GM19238 (cell line): ENCODE data around the gene PVALEF.

ENCODE experiments used
- DNase-seq: peaks from one replicate; pipeline ENCODE4 v3.0.0; 2011; ENCODE audit warnings: low spot score; ENCODE audit not compliant: insufficient read length

The PVALEF gene

DNA sequence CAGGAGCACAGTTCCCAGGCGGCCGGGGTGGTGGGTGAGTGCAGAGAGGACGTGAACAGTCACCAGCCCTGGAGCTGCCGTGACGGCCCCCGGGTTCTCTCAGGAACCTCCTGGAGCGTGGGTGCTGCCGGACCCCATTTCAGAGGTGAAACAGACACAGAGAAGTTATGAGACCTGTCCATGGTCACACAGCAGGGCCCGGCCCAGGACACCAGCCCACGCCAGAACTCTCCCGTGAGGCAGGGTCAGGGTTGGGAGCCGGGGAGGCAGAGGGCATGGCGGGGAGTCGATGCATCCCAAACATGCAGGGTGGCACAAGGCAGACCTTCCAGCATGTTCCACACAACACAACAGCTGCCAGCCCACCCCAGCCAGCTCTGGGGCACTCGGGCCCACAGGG lies 3.8 kb upstream of the PVALEF start:
- no peak for DNase-seq

GRCh38 chr17:81161972-81162371 lies 3.3 kb upstream of the PVALEF start:
- DNase-seq, result no peak

DNA sequence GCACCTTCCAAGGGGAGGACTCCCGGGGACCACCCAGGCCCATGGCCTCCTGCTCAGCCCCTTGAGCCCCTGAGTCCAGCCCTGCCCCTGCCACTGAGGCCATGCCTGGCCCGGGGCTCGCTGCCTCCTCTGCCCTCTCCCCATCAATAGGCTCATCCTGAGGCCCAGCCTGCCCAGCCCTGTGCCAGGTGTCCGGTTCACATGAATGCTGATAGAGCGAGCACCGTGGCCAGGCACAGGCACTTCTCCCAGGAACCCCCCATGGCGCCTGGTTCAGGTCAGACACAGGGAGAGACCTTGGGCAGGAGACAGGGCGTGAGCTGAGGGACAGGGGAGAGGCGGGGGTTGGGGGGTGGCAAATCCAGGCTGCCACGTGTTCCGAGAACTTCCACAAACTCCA lies 2.8 kb upstream of the PVALEF start:
- no peak for DNase-seq

GRCh38 chr17:81163051-81163695 lies 2.1 kb upstream of the PVALEF start:
- no peak for DNase-seq

GRCh38 chr17:81163703-81164370 lies 1.5 kb upstream of the PVALEF start:
- DNase-seq, result no peak

DNA sequence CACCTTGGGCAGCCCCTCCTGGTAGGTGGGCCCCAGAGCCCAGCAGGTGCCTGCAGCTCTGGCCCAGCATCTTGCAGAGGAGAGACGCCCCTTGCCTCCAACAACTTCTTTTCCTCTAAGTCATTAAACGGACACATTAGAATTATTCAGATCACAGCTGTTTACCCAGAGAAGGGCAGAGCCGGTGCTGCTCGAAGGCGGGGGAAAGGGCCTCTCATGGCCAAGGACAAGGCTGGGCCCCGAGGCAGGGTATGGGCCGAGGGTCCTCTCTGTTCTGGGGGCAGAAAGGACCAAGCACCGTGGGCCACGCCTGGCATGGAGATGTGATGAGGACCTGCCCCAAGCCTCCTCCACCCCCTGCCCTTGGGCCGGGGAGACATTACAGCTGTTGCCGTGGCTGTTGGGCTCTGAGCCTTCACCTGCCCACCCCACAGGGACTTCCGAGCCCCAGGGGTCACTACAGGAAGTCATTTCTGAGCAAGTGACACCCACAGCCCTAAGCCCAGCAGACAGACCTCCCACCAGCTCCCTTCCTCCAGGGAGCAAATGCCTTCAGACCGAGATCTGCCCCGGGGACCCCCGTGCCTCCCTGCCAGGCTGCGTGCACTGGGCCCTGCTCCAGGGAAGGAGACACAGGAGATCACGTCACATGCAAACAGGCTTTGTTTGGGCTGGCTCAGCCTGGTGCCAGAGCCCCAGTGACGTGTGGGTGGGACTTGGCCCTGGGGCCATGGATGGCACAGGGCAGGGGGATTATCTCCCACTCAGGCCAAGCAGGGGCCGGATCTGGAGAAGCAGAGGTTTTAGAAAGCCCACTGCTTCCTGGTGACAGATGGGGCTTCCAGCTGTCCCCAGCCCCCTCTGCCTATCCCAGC lies 699 bp upstream of the PVALEF start:
- DNase-seq, result no peak

GRCh38 chr17:81166033-81166492 lies 756 bp downstream of the PVALEF start, which contains the start of gene AATK:
AATK (minus strand) TSS chr17:81166221; CDS start chr17:81165992, 229 bp downstream.
- no peak for DNase-seq

GRCh38 chr17:81167194-81167524 lies 1.9 kb downstream of the PVALEF start:
- DNase-seq, result no peak

GRCh38 chr17:81167638-81168037 lies 2.3 kb downstream of the PVALEF start:
- DNase-seq, result no peak

DNA sequence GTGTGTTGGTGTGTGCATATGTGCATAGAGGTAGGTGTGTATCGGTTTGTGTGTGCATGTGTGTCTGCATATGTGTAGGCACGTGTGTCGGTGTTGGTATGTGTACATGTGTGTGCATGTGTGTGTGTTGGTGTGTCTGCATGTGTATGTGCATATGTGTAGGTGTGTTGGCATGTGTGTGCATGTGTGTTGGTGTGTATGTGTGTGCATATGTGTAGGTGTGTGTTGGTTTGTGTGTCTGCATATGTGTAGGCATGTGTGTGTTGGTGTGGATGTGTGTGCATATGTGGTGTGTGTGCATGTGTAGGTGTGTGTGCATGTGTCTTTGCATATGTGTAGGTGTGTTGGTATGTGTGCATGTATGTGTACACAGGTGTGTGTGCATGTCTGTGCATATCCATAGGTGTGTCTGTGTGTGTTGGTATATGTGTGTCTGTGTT lies 4.6 kb downstream of the PVALEF start:
- DNase-seq, result no peak

DNA sequence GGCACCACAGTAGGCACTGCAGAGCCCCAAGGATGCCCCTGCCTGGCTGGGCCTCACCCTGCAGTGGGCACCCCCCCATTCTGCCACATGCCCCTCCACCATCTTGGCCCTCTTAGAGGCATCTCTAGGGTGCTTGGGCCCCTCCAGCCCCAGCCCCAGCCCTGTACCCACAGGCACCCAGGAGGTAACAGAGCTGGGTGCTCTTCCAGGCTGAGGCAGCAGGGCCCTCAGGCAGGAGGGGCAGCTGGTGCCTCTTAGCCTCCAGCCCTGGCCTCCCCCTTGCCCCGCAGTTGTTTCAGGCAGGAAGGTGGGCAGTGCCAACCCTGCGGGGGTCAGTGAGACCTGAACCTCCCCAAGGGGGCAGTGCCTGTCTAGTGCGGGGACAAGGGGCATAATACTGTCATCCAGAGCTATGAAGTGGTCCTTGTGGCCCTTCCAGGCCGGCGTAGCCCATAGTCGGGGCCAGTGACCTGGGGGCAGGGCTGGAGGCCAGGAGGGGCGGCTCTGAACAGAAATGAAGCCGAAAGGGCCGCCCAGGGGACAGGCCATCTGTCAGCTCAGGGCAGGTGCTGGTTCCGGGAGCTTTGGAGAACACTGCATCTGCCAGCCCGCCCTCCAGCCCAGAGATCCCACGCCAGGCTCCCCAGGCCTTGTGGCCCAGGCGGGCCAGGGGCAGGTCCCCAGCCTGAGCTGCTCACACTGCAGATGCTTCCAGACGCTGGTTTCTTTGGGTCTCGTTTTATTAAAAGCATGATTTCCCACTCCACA lies 5.6 kb downstream of the PVALEF start:
- no peak for DNase-seq

DNA sequence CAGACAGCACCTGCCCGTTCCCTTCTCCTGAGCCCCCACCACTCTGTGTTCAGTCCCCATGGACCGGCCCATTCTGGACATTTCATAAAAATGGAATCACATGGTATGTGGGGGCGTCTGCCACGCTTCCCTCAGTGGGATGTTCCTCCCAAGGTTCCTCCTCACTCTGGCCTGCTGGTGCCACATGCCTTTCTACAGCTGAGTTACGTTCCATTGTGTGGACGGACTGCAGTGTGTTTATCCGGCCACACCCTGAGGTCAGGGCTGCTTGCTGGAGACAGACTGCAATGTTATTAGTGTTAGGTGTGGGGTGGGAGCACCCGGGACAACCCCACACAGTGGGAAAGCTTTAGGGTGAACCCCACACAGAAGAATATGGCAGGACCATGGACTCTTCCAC lies 6.6 kb downstream of the PVALEF start:
- DNase-seq, result no peak

DNA sequence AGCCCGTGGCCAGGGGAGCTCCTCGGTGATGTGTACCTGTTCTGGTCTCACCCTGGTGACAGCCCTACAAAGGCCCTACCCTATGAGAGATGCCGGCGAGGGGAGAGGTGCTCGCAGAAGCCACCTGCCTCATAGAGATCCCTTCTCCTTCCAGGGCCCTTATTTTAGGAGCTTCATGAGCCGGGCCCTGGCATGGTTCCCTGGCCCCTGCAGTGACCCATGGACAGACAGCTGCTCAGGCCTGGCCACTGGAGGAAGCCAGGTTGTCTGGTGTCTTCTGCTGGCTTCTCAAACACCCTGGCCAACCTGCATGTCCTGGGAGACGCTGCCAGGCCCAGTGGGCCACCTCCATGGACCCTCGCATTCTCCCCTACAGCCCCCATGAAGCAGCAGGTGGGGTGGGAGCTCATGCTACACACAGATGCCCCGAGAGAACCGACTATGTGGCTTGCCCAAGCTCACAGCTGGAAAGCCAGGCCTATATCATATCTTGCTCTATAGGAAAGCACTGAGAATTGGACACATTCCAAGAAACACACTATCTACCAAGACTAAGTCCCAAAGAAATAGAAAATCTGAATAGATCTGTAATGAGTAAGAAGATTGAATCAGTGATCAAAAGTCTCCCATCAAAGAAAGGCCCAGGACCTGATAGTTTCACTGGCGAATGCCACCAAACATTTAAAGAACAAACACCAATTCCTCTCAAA lies 7.9 kb downstream of the PVALEF start:
- no peak for DNase-seq

DNA sequence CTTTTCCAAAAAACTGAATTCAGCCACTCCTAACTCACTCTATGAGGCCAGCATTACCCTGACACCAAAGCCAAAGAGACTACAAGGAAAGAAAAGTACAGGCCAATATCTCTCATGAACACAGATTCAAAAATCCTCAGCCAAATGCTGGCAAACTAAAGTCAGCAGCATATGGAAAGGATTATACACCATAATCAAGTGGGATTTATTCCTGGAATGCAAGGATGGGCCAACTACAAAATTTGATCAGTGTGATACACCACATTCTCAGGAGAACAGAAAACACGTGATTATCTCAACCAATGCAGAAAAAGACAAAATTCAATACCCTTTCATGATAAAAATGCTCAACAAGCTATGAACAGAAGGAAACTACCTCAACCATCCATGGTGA lies 8.5 kb downstream of the PVALEF start:
- DNase-seq, result no peak

DNA sequence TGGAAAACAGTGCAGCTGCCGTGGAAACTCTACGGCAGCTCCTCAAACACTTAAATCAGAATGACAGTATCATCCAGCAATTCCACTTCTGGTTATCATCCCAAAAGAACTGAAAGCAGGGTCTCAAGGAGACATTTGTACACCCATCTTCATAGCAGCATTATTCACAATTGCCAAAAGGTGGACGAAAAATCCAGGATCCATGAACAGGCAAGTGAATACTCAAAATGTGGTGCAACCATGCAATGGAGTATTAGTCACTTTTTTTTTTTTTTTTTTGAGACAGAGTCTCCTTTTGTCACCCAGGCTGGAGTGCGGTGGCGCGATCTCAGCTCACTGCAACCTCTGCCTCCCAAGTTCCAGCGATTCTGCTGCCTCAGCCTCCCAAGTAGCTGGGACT lies 11.4 kb downstream of the PVALEF start:
- no peak for DNase-seq

DNA sequence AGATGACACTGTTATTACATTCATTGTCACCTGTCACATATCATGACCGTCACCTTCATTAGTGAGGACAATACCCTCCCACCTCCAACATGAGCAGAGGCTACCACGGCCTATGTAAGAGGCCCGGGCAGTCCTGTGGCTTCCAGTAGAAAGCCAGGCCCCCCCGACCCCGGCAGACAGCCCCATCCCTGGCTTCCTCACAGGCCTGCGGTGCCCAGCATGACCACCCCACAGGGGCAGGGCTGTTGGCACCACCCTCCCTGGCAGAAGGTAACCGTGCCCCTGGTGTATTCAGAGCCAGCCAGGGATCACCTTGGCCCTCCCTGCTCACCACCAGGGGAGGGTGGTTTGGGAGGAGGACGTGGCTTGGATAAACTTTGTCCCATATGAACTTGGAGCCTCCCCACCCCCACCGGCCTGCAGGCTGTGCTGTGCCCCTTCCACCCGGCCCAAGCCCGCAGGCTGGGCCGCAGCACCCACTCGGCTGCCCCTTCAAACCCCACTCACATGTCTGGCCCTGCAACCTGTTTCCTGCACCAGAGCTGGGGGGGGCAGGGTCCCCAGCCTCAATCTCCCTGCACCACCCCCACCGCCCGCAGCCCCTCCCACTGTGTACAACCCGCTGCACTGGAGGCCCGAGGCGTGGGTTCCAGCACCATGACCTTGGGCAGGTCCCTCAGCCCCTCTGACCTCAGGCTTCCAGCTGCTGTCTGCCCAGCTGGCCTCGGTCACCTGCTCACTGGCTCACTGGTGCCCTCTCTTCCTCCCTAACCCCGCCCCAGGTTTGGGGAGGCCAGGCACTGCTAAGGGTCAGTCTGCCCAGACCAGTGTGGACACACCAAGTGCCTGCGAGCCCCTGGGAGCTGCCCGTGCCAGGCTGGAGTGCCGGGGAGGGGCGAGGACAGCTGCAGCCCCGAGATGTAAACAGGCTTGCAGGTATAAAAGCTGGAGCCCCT lies 13.1 kb downstream of the PVALEF start:
- DNase-seq, result no peak

DNA sequence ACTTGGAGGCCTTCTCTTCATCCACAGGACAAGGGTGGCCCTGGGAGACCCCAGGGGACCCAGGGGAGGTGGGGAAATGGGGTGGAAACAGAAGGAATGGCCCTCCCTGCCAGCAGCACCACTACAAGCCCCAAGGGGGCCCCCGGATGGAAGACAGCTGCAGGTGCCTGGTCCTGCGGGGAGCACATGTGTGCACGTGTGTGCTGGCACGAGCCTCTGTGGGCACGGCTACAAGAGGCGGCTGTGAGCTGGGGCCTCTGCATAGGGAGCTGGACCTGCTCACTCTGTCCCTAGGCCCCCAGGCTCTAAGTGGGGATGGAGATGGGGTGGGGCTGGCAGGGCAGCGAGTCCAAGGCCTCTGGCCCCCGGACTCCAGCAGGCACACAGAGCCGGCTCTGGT lies 13.9 kb downstream of the PVALEF start:
- no peak for DNase-seq

DNA sequence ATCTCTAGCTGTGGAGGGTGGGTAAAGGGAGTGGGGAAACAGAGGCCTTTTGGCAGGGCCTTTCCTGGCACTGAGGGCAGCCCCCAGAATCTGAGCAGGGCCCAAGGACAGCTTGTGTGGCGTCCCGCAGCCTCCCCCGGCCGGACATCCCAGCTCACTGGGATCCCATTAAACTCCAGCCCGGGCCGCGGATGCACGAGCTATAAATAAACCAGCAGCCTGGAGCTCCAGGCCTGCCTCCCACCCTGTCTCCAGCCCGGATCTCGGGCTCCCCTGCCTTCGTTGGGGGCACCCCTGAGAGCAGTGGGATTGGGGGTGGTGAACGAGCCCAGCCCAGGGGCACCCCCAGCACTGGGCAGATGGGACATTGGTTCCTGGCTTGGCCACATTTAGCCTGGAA lies 14.6 kb downstream of the PVALEF start:
- no peak for DNase-seq
